DMS 273 (cell line): Measurements from ENCODE around the gene CTBP2.

Source experiments
- DNase-seq: peaks from one replicate; lab custom pipeline; 2025; ENCODE audit not compliant: unreplicated experiment; lab: John Stamatoyannopoulos, UW

CTBP2 gene

GRCh38 chr10:125125951-125126735 lies 34.2 kb downstream of the CTBP2 start:
- no peak for DNase-seq

DNA sequence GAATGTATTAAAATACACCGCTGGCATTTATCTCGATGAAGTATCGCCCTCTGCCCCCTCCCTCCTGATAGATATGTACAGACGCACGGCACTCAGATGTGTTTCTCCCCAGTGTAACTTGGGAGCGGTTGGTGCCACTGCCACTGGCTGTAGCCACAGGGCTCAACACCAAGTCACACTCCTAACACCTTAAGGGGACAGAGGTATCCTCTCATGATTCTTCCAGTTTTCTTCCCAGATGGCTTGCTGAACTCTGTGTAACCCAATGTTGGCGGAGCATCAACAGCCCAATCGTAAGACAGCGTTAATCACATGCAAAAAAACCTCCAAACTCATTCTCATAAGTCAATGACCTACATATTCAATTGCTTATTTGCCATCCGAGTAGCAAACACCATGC lies 35.5 kb downstream of the CTBP2 start:
- no peak for DNase-seq

GRCh38 chr10:125124115-125124487 lies 36.3 kb downstream of the CTBP2 start:
- DNase-seq: no peak

GRCh38 chr10:125123476-125124114 lies 36.8 kb downstream of the CTBP2 start:
- DNase-seq: no peak

- no peak for DNase-seq
Observed at GRCh38 chr10:125122566-125122965, 37.8 kb downstream of the CTBP2 start.

DNA sequence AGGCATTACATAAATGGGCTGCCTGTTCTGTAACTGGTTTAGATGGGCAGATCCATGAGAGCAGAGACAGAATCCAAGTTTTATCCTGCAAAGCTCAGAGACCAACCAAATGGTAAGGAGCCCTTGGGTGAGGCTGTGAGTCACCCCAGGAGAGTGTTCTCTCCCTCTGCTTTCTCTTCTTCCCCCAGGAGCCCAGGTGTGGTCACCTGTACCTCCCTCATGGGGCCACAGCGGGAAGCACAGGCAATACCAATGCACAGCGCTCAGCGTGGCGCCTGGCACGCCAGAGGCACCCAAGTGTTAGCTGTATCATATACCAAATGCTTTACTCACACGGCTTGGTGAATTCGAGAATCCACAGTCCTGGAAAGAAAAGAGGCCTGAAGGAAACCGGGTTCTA lies 39.4 kb downstream of the CTBP2 start:
- no peak for DNase-seq

GRCh38 chr10:125120053-125120710 lies 40.2 kb downstream of the CTBP2 start:
- DNase-seq: no peak

- no peak for DNase-seq
Observed at GRCh38 chr10:125118701-125119100, 41.7 kb downstream of the CTBP2 start.

DNA sequence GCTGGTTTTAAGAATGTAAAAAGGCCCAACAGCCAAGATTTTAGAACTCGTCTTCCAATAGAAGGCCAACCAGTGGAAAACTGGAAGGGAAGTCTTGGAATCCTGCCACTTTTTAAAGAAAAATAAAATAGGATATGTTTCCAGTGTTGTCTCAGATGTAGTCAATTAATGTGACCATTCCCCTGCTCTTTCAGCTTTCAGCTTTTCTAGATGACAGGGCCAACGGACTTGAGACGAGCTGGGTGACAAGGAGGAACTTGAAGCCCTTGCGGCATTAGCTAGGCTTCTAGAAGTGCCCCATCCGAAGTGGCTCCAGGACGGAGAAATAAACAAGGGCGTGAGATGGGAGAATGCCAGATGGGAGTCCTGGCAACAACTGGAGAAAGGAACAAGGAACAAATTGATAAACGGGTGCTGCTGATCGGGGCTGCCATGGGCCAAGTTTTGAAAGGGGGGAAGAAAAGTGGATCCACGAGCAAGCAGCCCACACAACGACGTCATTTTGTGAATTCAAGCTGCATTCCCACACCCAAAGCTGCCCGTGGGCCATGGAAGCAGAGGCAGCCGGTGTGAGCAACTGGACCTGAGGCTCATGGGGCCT lies 42.3 kb downstream of the CTBP2 start:
- no peak for DNase-seq

DNA sequence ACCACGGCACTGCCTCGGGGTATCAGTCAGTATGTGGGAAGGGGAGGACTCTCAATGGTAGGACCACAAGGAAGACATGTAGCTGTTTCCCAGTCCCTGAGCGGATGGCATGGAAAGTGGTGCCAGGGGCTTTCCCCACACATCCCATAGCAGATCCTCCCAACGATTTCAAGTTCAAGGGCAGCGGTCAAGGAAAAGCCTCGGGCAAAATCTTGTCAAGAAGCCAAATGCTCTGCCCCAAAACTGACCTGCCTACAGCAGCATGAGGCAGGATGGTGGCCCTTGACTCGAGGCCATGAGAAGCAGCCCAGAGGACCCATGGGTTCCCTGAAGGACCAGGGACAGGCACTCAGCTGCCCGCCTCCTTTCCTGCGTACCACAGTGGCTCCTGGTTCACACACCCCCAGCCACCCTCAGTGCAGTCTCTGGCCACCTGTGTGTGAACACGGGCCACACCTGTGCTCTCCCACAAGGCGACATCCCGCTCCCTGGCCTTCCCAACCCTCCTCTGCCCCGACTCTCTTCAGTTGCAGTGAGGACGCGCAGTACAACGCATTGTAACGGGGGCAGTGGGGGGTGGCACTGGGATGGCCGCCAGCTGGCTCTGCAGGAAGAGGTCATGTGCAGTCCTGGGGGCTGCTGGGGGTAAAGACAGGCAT lies 43.6 kb downstream of the CTBP2 start:
- DNase-seq: no peak

GRCh38 chr10:125116041-125116649 lies 44.2 kb downstream of the CTBP2 start:
- no peak for DNase-seq

DNA sequence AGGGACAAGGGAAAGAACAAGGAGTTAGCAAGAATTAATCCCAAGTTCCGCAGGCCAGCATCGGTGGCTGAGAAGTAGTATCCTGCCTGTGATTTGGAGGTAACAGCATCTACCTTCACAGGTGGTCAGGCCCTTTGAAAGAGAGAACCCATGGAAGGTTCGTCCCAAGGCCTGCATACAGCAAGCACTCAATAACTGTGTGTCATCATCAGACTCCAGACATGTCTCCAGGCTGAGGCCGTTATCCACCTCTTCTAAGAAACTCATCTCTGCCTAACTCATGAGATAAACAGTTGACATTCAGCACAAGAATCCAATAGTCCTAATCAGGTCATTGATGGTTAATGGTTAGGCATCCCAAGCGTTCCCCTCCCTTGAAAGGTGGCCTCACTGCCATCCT lies 45.0 kb downstream of the CTBP2 start:
- no peak for DNase-seq

GRCh38 chr10:125114761-125115391 lies 45.5 kb downstream of the CTBP2 start:
- DNase-seq: no peak

DNA sequence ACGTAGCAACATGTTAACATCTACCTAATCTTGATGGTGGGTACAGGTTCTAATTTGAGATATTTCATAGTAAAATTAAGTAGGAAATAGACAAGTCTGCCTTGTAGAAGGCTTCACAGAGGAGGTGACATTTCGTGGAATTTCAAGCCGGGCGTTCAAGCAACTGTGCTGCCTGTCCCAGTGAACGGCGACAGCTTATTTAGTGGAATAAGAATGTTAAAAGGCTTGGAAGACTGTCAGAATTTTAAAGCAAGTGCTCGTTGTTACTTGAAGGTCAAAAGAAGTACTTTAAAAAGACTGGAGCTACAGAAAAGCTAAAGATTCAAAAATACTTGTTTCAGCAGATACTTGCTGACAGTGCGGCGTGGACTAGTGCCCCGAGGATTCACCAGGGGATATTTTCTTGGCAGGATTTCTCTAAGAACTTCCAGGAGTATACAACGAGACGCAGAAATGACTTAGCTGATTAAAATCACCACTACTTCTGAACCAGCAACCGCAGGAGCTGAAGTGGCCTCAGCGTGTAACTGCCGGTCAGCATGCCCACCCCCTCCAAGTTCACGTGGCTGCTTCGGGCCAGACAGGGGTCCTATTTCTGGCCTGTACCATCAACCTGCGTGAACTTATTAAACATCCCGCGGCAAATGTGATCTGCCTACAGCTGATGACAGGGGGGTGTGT lies 46.5 kb downstream of the CTBP2 start:
- DNase-seq: no peak

GRCh38 chr10:125112697-125113494 lies 47.5 kb downstream of the CTBP2 start:
- no peak for DNase-seq

- DNase-seq: no peak
Observed at GRCh38 chr10:125111118-125111727, 49.1 kb downstream of the CTBP2 start.

GRCh38 chr10:125107965-125108580 lies 52.3 kb downstream of the CTBP2 start:
- DNase-seq: no peak
